WTC11 (cell line): ENCODE results near the gene VWA3A.

ENCODE experiments used
- CREB1 ChIP-seq: sonication (generic); formaldehyde crosslinking; IDR thresholded peaks from 2 replicates; pipeline ENCODE4 v1.8.0; 2023; ENCODE audit warnings: mild to moderate bottlenecking, missing genetic modification reagents
- ETV6 ChIP-seq: sonication (generic); formaldehyde crosslinking; IDR thresholded peaks from 2 replicates; pipeline ENCODE4 v1.8.1; 2022; ENCODE audit warnings: mild to moderate bottlenecking, missing genetic modification reagents
- FOXK1 ChIP-seq: sonication (generic); formaldehyde crosslinking; IDR thresholded peaks from 2 replicates; pipeline ENCODE4 v1.8.0; 2022; ENCODE audit warnings: mild to moderate bottlenecking, moderate library complexity, missing genetic modification reagents
- NFYB ChIP-seq: sonication (generic); formaldehyde crosslinking; conservative IDR thresholded peaks from 2 replicates; pipeline ENCODE4 v1.8.0; 2022; ENCODE audit warnings: low read depth, missing genetic modification reagents
- SOX15 ChIP-seq: fragments of 250-450 bp; sonication (Bioruptor Pico); IDR thresholded peaks from 2 replicates; pipeline ENCODE4 v1.9.0; 2021; ENCODE audit warnings: mild to moderate bottlenecking
- TEAD4 ChIP-seq: sonication (generic); formaldehyde crosslinking; IDR thresholded peaks from 2 replicates; pipeline ENCODE4 v1.8.0; 2022; ENCODE audit warnings: mild to moderate bottlenecking, missing genetic modification reagents
- ZNF232 ChIP-seq: sonication (generic); formaldehyde crosslinking; IDR thresholded peaks from 2 replicates; pipeline ENCODE4 v1.8.0; 2022; ENCODE audit warnings: mild to moderate bottlenecking, missing genetic modification reagents
- TF ChIP-seq, protein P1 (sequence below): fragments of 200-600 bp; IDR thresholded peaks from 2 replicates; pipeline ENCODE4 v1.8.0; 2022; ENCODE audit warnings: antibody characterized with exemption
- TF ChIP-seq, protein P2 (sequence below): sonication (generic); formaldehyde crosslinking; IDR thresholded peaks from 2 replicates; pipeline ENCODE4 v1.8.1; 2023; ENCODE audit warnings: mild to moderate bottlenecking, missing genetic modification reagents, moderate library complexity
- TF ChIP-seq, protein P3 (sequence below): sonication (generic); formaldehyde crosslinking; IDR thresholded peaks from 2 replicates; pipeline ENCODE4 v1.8.1; 2023; ENCODE audit warnings: mild to moderate bottlenecking, missing genetic modification reagents
- TF ChIP-seq, protein P4 (sequence below): sonication (generic); formaldehyde crosslinking; IDR thresholded peaks from 2 replicates; pipeline ENCODE4 v1.8.0; 2022; ENCODE audit warnings: mild to moderate bottlenecking, missing genetic modification reagents

- TF ChIP-seq SOX15 (no peak), FOXK1 (CRISPR knock-in tag) (no peak), ETV6 (CRISPR knock-in tag) (no peak), TEAD4 (CRISPR knock-in tag) (no peak), ZNF232 (no peak), CREB1 (CRISPR knock-in tag) (no peak), NFYB (no peak)
- TF ChIP-seq, protein P1, sequence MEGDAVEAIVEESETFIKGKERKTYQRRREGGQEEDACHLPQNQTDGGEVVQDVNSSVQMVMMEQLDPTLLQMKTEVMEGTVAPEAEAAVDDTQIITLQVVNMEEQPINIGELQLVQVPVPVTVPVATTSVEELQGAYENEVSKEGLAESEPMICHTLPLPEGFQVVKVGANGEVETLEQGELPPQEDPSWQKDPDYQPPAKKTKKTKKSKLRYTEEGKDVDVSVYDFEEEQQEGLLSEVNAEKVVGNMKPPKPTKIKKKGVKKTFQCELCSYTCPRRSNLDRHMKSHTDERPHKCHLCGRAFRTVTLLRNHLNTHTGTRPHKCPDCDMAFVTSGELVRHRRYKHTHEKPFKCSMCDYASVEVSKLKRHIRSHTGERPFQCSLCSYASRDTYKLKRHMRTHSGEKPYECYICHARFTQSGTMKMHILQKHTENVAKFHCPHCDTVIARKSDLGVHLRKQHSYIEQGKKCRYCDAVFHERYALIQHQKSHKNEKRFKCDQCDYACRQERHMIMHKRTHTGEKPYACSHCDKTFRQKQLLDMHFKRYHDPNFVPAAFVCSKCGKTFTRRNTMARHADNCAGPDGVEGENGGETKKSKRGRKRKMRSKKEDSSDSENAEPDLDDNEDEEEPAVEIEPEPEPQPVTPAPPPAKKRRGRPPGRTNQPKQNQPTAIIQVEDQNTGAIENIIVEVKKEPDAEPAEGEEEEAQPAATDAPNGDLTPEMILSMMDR = no peak
- TF ChIP-seq, protein P2, sequence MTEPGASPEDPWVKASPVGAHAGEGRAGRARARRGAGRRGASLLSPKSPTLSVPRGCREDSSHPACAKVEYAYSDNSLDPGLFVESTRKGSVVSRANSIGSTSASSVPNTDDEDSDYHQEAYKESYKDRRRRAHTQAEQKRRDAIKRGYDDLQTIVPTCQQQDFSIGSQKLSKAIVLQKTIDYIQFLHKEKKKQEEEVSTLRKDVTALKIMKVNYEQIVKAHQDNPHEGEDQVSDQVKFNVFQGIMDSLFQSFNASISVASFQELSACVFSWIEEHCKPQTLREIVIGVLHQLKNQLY = no peak
- TF ChIP-seq, protein P3, sequence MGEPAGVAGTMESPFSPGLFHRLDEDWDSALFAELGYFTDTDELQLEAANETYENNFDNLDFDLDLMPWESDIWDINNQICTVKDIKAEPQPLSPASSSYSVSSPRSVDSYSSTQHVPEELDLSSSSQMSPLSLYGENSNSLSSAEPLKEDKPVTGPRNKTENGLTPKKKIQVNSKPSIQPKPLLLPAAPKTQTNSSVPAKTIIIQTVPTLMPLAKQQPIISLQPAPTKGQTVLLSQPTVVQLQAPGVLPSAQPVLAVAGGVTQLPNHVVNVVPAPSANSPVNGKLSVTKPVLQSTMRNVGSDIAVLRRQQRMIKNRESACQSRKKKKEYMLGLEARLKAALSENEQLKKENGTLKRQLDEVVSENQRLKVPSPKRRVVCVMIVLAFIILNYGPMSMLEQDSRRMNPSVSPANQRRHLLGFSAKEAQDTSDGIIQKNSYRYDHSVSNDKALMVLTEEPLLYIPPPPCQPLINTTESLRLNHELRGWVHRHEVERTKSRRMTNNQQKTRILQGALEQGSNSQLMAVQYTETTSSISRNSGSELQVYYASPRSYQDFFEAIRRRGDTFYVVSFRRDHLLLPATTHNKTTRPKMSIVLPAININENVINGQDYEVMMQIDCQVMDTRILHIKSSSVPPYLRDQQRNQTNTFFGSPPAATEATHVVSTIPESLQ (CRISPR knock-in tag) = no peak
- TF ChIP-seq, protein P4, sequence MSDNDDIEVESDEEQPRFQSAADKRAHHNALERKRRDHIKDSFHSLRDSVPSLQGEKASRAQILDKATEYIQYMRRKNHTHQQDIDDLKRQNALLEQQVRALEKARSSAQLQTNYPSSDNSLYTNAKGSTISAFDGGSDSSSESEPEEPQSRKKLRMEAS = no peak
Observed at GRCh38 chr16:22165508-22166285, 73.4 kb downstream of the VWA3A start.
